Measurements from ENCODE around the gene NPC1L1. TPM values are rescaled to one million over a fixed set of nuclear protein-coding genes. Genes with fewer than 3 reads are reported as not detected.
A peak's percentile ranks its signal among the peaks of the same experiment; 100 is the strongest.

Gene NPC1L1
- total and polyA plus RNA-seq, 10 of the 15 experiments (the other 5 are each of a cell fraction or from before 2014, with no cell fraction given), result 0.01 to 0.90 TPM; not detected in 8

- Histone ChIP-seq H3K27ac (ENCODE audit: control insufficient read depth, insufficient read depth) (no peak overlapping the region), H3K36me3 (ENCODE audit: control insufficient read depth in 2 of 2, insufficient read depth in 2 of 2, low read length in 1 of 2) (peaks cover 7 to 18% of the 10 kb centered on the region in 2 experiments), H3K4me2 (ENCODE audit: control insufficient read depth, insufficient read depth) (no peak overlapping the region), H3K4me3 (no peak overlapping the region), H3K9ac (ENCODE audit: control insufficient read depth, insufficient read depth, low read length) (no peak overlapping the region), H2AFZ (ENCODE audit: control insufficient read depth, low read depth, low read length) (no peak overlapping the region), H3K9me3 (replicated peaks; ENCODE audit: control insufficient read depth, insufficient read depth, low read length) (no peaks in the 10 kb centered on the region), H3K4me1 (ENCODE audit: control insufficient read depth, insufficient read depth, low read length) (no peaks in the 10 kb centered on the region), H3K27me3 (replicated peaks in 1 of 2; ENCODE audit: control insufficient read depth in 2 of 2, insufficient read depth in 2 of 2, low read length in 1 of 2) (no peaks in the 10 kb centered on the region), H4K20me1 (ENCODE audit: control insufficient read depth, insufficient read depth) (no peaks in the 10 kb centered on the region), H3K79me2 (ENCODE audit: control insufficient read depth, insufficient read depth, low read length) (peaks cover 12% of the 10 kb centered on the region)
- ChIA-PET RAD21 (ENCODE audit: unreplicated experiment) (interaction anchor here (0.8 kb wide), 1 partner anchor 134 kb away, joined by 3 read pairs; the partner anchor contains the start of gene OGDH), POLR2A (interaction anchor here (0.7 kb wide), 1 partner anchor 102 kb away, joined by 3 read pairs; the partner anchor contains the start of gene DDX56), CTCF (no interaction called here), SMC1A (ENCODE audit: uncharacterized antibody, unreplicated experiment) (interaction anchor here (4.5 kb wide), 1 partner anchor 10 kb away, joined by 26 read pairs; no protein-coding TSS in a partner anchor)
- TF ChIP-seq PKNOX1 (IDR thresholded peaks at IDR 0.05) (peak; percentile 58), RUNX3 (IDR thresholded peaks at IDR 0.05; ENCODE audit: low read length) (no peak), PAX5 (IDR thresholded peaks at IDR 0.05; ENCODE audit: borderline replicate concordance, low read depth, low read length) (no peak)
- FAIRE-seq (no peak), ATAC-seq (no peak), DNase-seq (ENCODE audit: low read depth, low spot score) (no peak)
- WGBS (ENCODE audit: insufficient coverage, insufficient replicate concordance, low lambda C conversion rate, missing lambda C conversion rate), result 79% methylated on average over 3 of the region's 3 CpGs
- intact Hi-C loops (cut with micrococcal nuclease; ENCODE audit: unreplicated experiment) (no loop called here), in situ Hi-C loops (cut with MboI) (no loop called here)
- no TSS peak for BruUV-seq (replicated peaks)
These were observed 69.3 kb downstream of the NPC1L1 start for GRCh38 chr7:44471850-44472249.

- POLR2A ChIA-PET, result interaction anchor here (0.7 kb wide), 1 partner anchor 102 kb away, joined by 3 read pairs; the partner anchor contains the start of gene DDX56
- TF ChIP-seq CUX1 (IDR thresholded peaks at IDR 0.05; ENCODE audit: insufficient replicate concordance, low read depth, low read length), result no peak
- no peak for TF ChIP-seq POLR2AphosphoS2 (IDR thresholded peaks at IDR 0.05; ENCODE audit: low read depth, low read length)
- TF ChIP-seq CHD1 (IDR thresholded peaks at IDR 0.05; ENCODE audit: low read depth, low read length), result no peak
- TF ChIP-seq ZBTB4 (CRISPR knock-in tag; IDR thresholded peaks at IDR 0.05), result no peak
- no peak for TF ChIP-seq CREM (IDR thresholded peaks at IDR 0.05; ENCODE audit: low read depth)
These were observed 69.7 kb downstream of the NPC1L1 start for GRCh38 chr7:44471436-44471835.

More at GRCh38 chr7:44471436-44471835, 69.7 kb downstream of the NPC1L1 start:
- H3K4me2 ChIP-seq (ENCODE audit: control insufficient read depth, insufficient read depth), result no peak overlapping the region
- H2AFZ ChIP-seq (ENCODE audit: control insufficient read depth, low read depth, low read length), result no peak overlapping the region
- H3K4me3 ChIP-seq, result no peak overlapping the region
- CTCF ChIA-PET, result no interaction called here
- SMC1A ChIA-PET (ENCODE audit: uncharacterized antibody, unreplicated experiment), result no interaction called here
- 100% methylated on average over 1 of the region's 1 CpG for WGBS (ENCODE audit: insufficient coverage, insufficient replicate concordance, low lambda C conversion rate, missing lambda C conversion rate)
- H3K27ac ChIP-seq (ENCODE audit: control insufficient read depth, insufficient read depth), result no peak overlapping the region
- H3K9me3 ChIP-seq (replicated peaks; ENCODE audit: control insufficient read depth, insufficient read depth, low read length), result no peaks in the 10 kb centered on the region
- DNase-seq (ENCODE audit: low read depth, low spot score) (no peak), ATAC-seq (no peak), FAIRE-seq (no peak)
- intact Hi-C loops (cut with micrococcal nuclease; ENCODE audit: unreplicated experiment), result no loop called here
- no peaks in the 10 kb centered on the region for H3K27me3 ChIP-seq (replicated peaks in 1 of 2; ENCODE audit: control insufficient read depth in 2 of 2, insufficient read depth in 2 of 2, low read length in 1 of 2)
- no TSS peak for BruUV-seq (replicated peaks)
- no peak overlapping the region for H3K9ac ChIP-seq (ENCODE audit: control insufficient read depth, insufficient read depth, low read length)
- no peaks in the 10 kb centered on the region for H4K20me1 ChIP-seq (ENCODE audit: control insufficient read depth, insufficient read depth)
- RAD21 ChIA-PET (ENCODE audit: unreplicated experiment), result no interaction called here
- no peaks in the 10 kb centered on the region for H3K4me1 ChIP-seq (ENCODE audit: control insufficient read depth, insufficient read depth, low read length)
- peaks cover 12% of the 10 kb centered on the region for H3K79me2 ChIP-seq (ENCODE audit: control insufficient read depth, insufficient read depth, low read length)
- in situ Hi-C loops (cut with MboI), result no loop called here
- H3K36me3 ChIP-seq (ENCODE audit: control insufficient read depth in 2 of 2, insufficient read depth in 2 of 2, low read length in 1 of 2), result peaks cover 7 to 22% of the 10 kb centered on the region in 2 experiments
